GM19467 (cell line): ENCODE measurements around the gene ANXA8L1.
"Not testable (repeated sequence)": the region's sequence is repeated elsewhere in the genome, so short reads cannot be mapped to it uniquely, and the experiment has no call there.

Source experiments
- ATAC-seq: cut with Tn5 transposase; IDR thresholded peaks from one replicate; pipeline ENCODE4 v1.9.1; 2021; ENCODE audit warnings: mild to moderate bottlenecking, moderate library complexity; ENCODE audit not compliant: unreplicated experiment

The ANXA8L1 gene, protein sequence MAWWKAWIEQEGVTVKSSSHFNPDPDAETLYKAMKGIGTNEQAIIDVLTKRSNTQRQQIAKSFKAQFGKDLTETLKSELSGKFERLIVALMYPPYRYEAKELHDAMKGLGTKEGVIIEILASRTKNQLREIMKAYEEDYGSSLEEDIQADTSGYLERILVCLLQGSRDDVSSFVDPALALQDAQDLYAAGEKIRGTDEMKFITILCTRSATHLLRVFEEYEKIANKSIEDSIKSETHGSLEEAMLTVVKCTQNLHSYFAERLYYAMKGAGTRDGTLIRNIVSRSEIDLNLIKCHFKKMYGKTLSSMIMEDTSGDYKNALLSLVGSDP

GRCh38 chr10:46375406-46375805 is at the start of gene ANXA8L1:
ANXA8L1 (plus strand) TSS chr10:46375776; CDS start chr10:46375852, 76 bp downstream.
- not testable (repeated sequence) for ATAC-seq

GRCh38 chr10:46326066-46326465 is 49.5 kb upstream of the ANXA8L1 start:
- no peak for ATAC-seq

DNA sequence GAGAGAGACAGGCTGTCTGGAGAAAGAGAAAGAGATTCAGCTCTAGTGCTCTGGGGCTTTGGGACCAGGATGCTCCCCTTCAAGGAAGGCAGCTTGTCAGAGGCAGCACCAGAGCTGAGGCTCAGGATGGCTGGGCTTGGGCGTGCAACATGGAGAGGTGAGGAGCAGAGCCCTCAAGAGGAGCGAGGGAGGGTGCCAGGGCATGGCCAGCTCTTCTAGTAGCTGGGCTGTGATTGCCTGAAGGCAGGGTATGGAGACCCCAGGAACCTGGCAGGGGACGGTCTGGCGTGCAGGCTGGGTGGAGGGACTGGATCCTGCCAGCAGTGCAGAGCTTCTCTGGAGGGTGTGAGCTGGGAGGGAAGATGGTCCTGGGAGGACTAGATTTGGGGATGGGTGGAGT is 48.6 kb upstream of the ANXA8L1 start:
- ATAC-seq, result no peak

DNA sequence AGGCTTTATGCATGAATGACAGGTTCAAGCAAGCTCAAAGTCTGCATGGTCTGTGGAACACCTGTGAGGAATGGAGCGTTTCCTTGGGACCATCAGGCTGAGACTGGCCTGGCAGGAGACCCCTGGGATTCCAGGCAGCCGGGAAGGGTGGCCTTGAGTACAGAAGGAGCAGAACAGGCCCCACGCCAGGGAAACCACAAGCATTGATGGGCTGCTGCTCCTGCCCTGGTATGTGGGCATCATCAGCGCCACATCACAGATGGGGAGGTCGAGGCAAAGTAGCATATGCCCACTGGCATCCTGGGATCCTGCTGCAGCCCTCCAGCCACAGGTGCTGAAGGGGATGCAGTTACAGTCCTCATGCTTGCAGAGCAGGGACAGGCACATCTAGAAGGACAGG is 47.9 kb upstream of the ANXA8L1 start:
- ATAC-seq, result no peak

GRCh38 chr10:46328853-46329689 is 46.5 kb upstream of the ANXA8L1 start:
- no peak for ATAC-seq

- no peak for ATAC-seq
Measured at GRCh38 chr10:46329690-46330016, 45.9 kb upstream of the ANXA8L1 start.

- no peak for ATAC-seq
Measured at GRCh38 chr10:46330894-46331293, 44.7 kb upstream of the ANXA8L1 start.

DNA sequence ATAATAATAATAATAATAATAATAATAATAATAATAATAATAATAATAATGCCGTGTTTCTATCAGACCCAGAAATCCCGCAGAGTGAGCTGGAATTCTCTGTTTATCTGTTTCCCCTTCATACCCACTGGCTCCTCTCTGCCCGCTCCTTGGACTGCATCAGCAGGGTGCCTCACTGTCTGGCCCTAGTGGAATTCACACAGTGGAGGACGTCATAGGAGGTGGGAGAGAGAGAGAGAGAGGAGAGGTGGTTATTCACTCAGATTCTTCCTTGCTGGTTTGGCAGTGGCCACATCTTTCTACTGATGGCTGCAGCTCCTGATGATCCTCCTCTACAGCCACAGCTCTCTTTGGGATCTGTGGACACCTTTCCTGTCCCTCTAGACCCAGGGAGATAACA is 10.1 kb upstream of the ANXA8L1 start:
- ATAC-seq, result not testable (repeated sequence)

DNA sequence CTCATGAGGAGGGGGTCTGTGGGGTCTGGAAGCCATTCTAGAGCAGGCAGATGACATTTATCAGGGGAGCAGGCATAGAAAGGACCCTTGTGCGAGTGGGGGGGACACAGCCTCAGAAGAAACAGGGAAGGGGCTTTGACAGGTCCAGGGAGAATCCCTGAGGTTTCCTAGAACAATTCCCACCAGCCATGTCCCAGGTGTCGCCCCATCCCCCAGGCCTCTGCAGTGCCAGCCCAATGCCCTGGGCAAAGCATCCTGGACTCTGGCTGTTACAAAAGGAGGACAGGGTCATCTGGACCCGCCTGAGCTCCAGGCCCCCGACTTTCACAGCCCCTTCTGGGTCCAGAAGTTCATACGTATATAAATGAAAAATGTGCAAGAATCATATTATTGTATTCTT is 8.4 kb upstream of the ANXA8L1 start:
- ATAC-seq, result not testable (repeated sequence)

DNA sequence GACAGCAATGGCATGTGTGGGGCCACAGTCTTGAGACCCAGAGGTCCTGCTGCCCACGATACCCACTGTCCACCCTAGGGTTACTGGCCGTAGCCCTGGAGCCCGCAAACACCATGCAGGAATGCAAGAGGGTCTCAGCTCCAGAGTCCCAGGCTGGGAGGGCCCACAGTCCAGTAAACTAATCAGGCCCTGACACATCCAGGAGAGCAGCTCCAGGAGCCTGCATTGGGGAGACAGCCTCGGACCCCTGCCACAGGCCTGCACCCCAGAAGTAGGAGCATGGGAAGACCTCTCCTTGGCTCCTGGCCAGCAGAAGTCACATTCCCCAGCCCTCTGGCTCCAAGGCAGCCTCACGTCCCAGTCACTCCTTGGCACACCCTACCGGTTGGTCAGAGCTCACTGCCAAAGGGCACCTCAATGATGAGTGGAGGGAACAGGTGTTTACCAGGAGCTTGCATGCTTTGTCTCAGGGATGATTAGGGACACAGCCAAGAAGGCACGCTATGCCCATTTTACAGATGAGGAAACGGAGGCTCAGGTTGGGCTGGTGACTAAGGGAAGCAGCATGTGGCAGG is 7.8 kb upstream of the ANXA8L1 start:
- not testable (repeated sequence) for ATAC-seq

- not testable (repeated sequence) for ATAC-seq
Measured at GRCh38 chr10:46368956-46369355, 6.6 kb upstream of the ANXA8L1 start.

GRCh38 chr10:46374410-46374809 is 1.2 kb upstream of the ANXA8L1 start:
- ATAC-seq, result not testable (repeated sequence)

- ATAC-seq, result not testable (repeated sequence)
Measured at GRCh38 chr10:46377022-46377421, 1.4 kb downstream of the ANXA8L1 start.

GRCh38 chr10:46377651-46378050 is 2.1 kb downstream of the ANXA8L1 start:
- not testable (repeated sequence) for ATAC-seq

DNA sequence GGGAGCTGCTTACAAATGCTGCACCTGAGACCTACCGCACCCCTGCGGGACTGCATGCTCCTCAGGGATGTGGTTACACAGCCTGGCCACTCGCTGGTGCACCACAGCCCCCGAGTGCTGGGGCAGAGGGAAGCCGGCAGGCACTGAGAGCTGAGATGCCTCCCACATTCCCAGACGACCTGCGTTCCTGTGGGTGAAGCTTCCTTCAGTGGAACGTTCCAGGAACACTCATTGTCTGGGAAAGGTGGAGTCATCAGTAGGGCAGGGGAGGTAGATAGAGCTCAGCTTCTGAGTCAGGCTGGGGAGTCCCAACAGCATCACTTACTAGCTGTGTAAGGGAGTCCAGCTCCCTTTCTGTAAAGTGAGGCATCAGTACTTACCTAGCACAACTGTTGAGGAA is 2.5 kb downstream of the ANXA8L1 start:
- not testable (repeated sequence) for ATAC-seq

- not testable (repeated sequence) for ATAC-seq
Measured at GRCh38 chr10:46379233-46379848, 3.8 kb downstream of the ANXA8L1 start.

DNA sequence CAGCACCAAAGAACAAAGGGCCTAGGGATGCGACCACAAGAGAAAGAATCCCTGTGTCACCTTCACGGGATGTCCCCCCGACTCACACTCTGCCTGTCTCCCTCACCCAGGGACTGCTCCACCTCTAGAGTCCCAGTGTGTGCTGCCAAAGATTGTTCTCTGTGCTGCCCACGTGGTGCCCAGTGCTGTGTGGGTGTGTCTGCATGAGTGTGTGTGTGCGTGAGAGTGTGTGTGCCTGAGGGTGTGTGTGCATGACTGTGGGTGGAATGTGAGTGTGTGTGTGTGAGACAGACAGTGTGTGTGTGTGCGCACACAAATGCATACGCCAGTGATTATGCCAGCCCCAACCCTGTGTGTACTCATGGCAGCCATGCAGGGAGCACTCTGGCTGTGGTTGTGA is 10.3 kb downstream of the ANXA8L1 start:
- ATAC-seq, result not testable (repeated sequence)

GRCh38 chr10:46386694-46387093 is 11.1 kb downstream of the ANXA8L1 start:
- ATAC-seq, result not testable (repeated sequence)

DNA sequence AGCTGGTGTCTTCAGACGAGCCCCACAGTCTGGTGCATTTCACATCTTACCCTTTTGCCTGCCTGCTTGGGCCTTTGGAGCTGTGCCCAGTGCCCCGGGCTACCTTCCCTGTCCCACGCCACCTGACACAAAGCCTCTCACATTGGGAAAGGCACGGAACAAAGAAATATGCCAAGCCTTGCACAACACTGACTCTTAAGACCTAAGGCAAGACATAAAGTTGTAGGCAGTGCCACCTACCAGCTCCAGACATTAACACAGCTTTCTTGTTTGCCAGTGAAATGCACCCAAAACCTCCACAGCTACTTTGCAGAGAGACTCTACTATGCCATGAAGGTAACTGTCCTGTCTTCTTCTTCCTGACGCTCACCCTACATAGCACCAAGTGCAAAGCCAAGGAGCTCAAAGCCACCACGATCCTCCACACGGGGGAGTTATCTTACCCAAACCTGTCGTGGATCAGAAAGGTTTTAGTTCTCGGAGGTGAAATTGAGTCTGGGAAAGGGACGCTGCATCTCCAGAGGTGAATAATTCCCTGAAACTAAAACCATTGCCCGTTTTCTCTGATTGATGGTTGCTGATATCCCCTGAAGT is 11.8 kb downstream of the ANXA8L1 start:
- ATAC-seq, result not testable (repeated sequence)

DNA sequence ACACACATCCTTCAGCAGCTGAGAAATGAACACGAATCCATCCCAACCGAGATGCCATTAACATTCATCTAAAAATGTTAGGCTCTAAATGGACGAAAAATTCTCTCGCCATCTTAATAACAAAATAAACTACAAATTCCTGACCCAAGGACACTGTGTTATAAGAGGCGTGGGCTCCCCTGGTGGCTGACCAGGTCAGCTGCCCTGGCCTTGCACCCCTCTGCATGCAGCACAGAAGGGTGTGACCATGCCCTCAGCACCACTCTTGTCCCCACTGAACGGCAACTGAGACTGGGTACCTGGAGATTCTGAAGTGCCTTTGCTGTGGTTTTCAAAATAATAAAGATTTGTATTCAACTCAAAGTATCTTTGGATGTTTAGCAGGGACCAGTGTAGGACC is 15.8 kb downstream of the ANXA8L1 start:
- not testable (repeated sequence) for ATAC-seq
